Keratinocyte (primary cell): ENCODE measurements around the gene GLRX5. TPM values are rescaled to one million over a fixed set of nuclear protein-coding genes. Genes with fewer than 3 reads are reported as not detected.

ENCODE experiments used
- DNase-seq: peaks from one replicate; pipeline ENCODE4 v3.0.0-alpha.2; 2011; ENCODE audit warnings: low read depth, missing footprints, low spot score
- FAIRE-seq: peaks from 2 replicates; lab custom pipeline; 2011; peaks lifted over from hg19 to GRCh38; lab: Jason Lieb, UNC
- H2AFZ ChIP-seq: 2 replicates; pipeline ENCODE4 v1.6.0; 2012; ENCODE audit warnings: low read length, control low read depth, inconsistent platforms; ENCODE audit not compliant: control insufficient read depth
- H3K27ac ChIP-seq: 2 replicates; pipeline ENCODE4 v1.5.1; 2011; ENCODE audit warnings: low read length; ENCODE audit not compliant: control insufficient read depth, insufficient read depth
- H3K27me3 ChIP-seq: 3 replicates; pipeline ENCODE4 v1.6.0; 2011; ENCODE audit warnings: low read length; ENCODE audit not compliant: control insufficient read depth, insufficient read depth; ENCODE audit errors: extremely low read depth
- H3K36me3 ChIP-seq, 2 experiments: 2 replicates in 1 of 2; 3 replicates in 1 of 2; pipeline ENCODE4 v1.5.1; 2011; ENCODE audit warnings: low read length in 2 of 2, mild to moderate bottlenecking in 1 of 2; ENCODE audit not compliant: control insufficient read depth in 2 of 2, insufficient read depth in 2 of 2; ENCODE audit errors: extremely low read depth in 1 of 2
- H3K4me1 ChIP-seq: 3 replicates; pipeline ENCODE4 v1.5.1; 2011; ENCODE audit warnings: low read length; ENCODE audit not compliant: control insufficient read depth, insufficient read depth; ENCODE audit errors: extremely low read depth
- H3K4me2 ChIP-seq: 3 replicates; pipeline ENCODE4 v1.6.0; 2011; ENCODE audit warnings: low read depth, low read length; ENCODE audit not compliant: control insufficient read depth, insufficient read depth; ENCODE audit errors: extremely low read depth
- H3K4me3 ChIP-seq, 3 experiments: fragments of 200-600 bp in 1 of 3; sonication (generic) in 1 of 3; 2 replicates in 2 of 3; 3 replicates in 1 of 3; pipeline ENCODE4 v1.5.1; 2011 to 2016; ENCODE audit warnings: low read length in 3 of 3, mild to moderate bottlenecking in 3 of 3, control low read depth in 2 of 3, inconsistent platforms in 1 of 3, low read depth in 1 of 3, mixed read lengths in 1 of 3, mixed run types in 1 of 3, moderate library complexity in 1 of 3; ENCODE audit not compliant: control insufficient read depth in 2 of 3, insufficient read depth in 2 of 3; ENCODE audit errors: extremely low read depth in 1 of 3
- H3K79me2 ChIP-seq: 2 replicates; pipeline ENCODE4 v1.6.0; 2012; ENCODE audit warnings: low read length; ENCODE audit not compliant: control insufficient read depth, insufficient read depth
- H3K9ac ChIP-seq: 3 replicates; pipeline ENCODE4 v1.6.0; 2011; ENCODE audit warnings: low read length; ENCODE audit not compliant: control insufficient read depth, insufficient read depth; ENCODE audit errors: extremely low read depth
- H3K9me1 ChIP-seq: 3 replicates; pipeline ENCODE4 v1.6.0; 2011; ENCODE audit warnings: low read length; ENCODE audit not compliant: control insufficient read depth, insufficient read depth; ENCODE audit errors: extremely low read depth
- H3K9me3 ChIP-seq: 2 replicates; pipeline ENCODE4 v1.5.1; 2012; ENCODE audit warnings: low read depth, low read length; ENCODE audit not compliant: control insufficient read depth
- H4K20me1 ChIP-seq: 3 replicates; pipeline ENCODE4 v1.6.0; 2011; ENCODE audit warnings: low read length; ENCODE audit not compliant: control insufficient read depth, insufficient read depth; ENCODE audit errors: extremely low read depth
- EZH2 ChIP-seq: IDR thresholded peaks from one replicate; pipeline ENCODE4 v1.6.1; 2012; ENCODE audit warnings: inconsistent platforms, mild to moderate bottlenecking, low read length, moderate library complexity
- dilution Hi-C: fragments of 300-500 bp; cut with MboI; formaldehyde crosslinking; loops from one replicate; pipeline ENCODE4 v1.7.0; 2020; ENCODE audit warnings: low sequenced_read_pairs; ENCODE audit not compliant: extremely low pct_ligation_motif_present
- polyA plus RNA-seq, 5 experiments: library from polyadenylated mRNA; depleted of rRNA in 3 of 5; stranded (reverse) in 3 of 5; stranded (forward) in 1 of 5; unstranded in 1 of 5; fragments of >200 nt; gene quantifications; 1 replicate in 1 of 5; 2 replicates in 3 of 5; 3 replicates in 1 of 5; pipeline versions ENCODE4 v1.2.1 to v1.2.3, GENCODE V29; 2011 to 2012; ENCODE audit warnings: missing spikeins in 2 of 5, low read depth in 1 of 5, low replicate concordance in 1 of 5
- TF ChIP-seq, protein P1 (sequence below), 3 experiments: IDR thresholded peaks in 1 of 3; conservative IDR thresholded peaks in 1 of 3; optimal IDR thresholded peaks in 1 of 3; 2 replicates in 2 of 3; 3 replicates in 1 of 3; pipeline versions ENCODE3 to v1.5.1; 2011; ENCODE audit warnings: low read length in 3 of 3, mild to moderate bottlenecking in 3 of 3, moderate library complexity in 2 of 3, control low read depth in 1 of 3, inconsistent platforms in 1 of 3; ENCODE audit not compliant: insufficient read depth in 2 of 3; ENCODE audit errors: extremely low read depth in 1 of 3

GLRX5 gene
- polyA plus RNA-seq, 1 donor (not counting 4 experiments of a cell fraction or from before 2014, with no cell fraction given), result 60.9 TPM

DNA sequence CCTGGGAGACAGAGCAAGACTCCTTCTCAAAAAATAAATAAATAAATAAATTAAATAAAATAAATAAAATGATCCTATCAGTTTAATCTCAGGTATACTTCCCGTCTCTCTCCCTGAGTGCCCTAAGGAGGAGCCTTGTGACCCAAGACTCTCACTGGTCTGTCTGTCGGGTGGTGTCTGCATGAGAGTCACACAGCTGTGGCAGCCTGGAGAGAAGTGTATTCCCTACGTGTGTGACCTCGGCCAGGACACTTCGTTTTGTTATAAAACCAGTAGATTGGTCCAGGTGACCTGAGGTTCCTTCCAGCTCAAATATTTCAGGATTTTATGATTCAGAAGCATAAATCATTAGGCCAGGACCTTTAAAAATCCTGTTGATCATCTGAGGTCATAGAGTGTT is 23.2 kb upstream of the GLRX5 start:
- peaks cover 5% of the 10 kb centered on the region for H4K20me1 ChIP-seq
- peaks cover 0 to 2% of the 10 kb centered on the region in 2 experiments for H3K36me3 ChIP-seq
- dilution Hi-C loops, result no loop called here
- no peak overlapping the region for H3K4me3 ChIP-seq
- no peak overlapping the region for H3K27ac ChIP-seq
- FAIRE-seq (no peak), DNase-seq (no peak)
- H3K9me1 ChIP-seq, result peaks cover under 1% of the 10 kb centered on the region
- no peak for TF ChIP-seq EZH2
- no peak overlapping the region for H2AFZ ChIP-seq
- H3K9me3 ChIP-seq, result no peaks in the 10 kb centered on the region
- H3K27me3 ChIP-seq, result no peaks in the 10 kb centered on the region
- H3K79me2 ChIP-seq, result no peaks in the 10 kb centered on the region
- peaks cover 35% of the 10 kb centered on the region for H3K4me1 ChIP-seq
- H3K4me2 ChIP-seq, result no peak overlapping the region
- no peak overlapping the region for H3K9ac ChIP-seq

DNA sequence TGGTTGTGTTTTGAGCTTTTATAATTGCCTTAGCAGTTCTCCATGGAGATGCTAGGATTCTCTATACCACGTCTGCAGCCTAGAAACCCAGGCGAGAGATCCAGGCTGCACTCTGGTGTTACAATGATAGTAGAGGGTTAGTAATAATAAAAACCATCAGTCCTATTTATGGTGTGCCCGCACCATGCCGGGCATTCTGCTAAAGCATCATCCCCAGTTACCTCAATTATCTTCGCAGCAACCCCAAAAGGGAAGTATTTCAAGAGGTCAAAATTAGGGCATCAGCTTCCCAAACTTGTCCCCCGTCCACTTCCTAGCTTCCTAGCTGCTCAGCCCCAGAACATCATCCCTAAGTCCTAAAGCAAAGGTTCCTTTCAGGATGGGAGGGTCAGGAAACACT is 21.6 kb upstream of the GLRX5 start:
- Histone ChIP-seq H3K9ac (no peak overlapping the region), H4K20me1 (peaks cover 5% of the 10 kb centered on the region), H3K4me1 (peaks cover 30% of the 10 kb centered on the region), H3K9me1 (no peaks in the 10 kb centered on the region), H3K9me3 (no peaks in the 10 kb centered on the region), H3K4me2 (no peak overlapping the region), H3K4me3 (no peak overlapping the region), H3K79me2 (no peaks in the 10 kb centered on the region), H3K27ac (no peak overlapping the region), H2AFZ (no peak overlapping the region), H3K27me3 (no peaks in the 10 kb centered on the region), H3K36me3 (no peaks in the 10 kb centered on the region)
- TF ChIP-seq, protein P1, sequence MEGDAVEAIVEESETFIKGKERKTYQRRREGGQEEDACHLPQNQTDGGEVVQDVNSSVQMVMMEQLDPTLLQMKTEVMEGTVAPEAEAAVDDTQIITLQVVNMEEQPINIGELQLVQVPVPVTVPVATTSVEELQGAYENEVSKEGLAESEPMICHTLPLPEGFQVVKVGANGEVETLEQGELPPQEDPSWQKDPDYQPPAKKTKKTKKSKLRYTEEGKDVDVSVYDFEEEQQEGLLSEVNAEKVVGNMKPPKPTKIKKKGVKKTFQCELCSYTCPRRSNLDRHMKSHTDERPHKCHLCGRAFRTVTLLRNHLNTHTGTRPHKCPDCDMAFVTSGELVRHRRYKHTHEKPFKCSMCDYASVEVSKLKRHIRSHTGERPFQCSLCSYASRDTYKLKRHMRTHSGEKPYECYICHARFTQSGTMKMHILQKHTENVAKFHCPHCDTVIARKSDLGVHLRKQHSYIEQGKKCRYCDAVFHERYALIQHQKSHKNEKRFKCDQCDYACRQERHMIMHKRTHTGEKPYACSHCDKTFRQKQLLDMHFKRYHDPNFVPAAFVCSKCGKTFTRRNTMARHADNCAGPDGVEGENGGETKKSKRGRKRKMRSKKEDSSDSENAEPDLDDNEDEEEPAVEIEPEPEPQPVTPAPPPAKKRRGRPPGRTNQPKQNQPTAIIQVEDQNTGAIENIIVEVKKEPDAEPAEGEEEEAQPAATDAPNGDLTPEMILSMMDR (optimal IDR thresholded peaks at IDR 0.05 in 1 of 3, IDR thresholded peaks at IDR 0.05 in 1 of 3, conservative IDR thresholded peaks at IDR 0.05 in 1 of 3; ENCODE audit: extremely low read depth in 1 of 3, insufficient read depth in 2 of 3, low read length in 3 of 3), result no peak
- no peak for TF ChIP-seq EZH2
- FAIRE-seq (no peak), DNase-seq (no peak)
- dilution Hi-C loops, result no loop called here
